ENCODE measurements around the gene GIGYF2. TPM values are rescaled to one million over a fixed set of nuclear protein-coding genes. Genes with fewer than 3 reads are reported as not detected.

Gene GIGYF2
- total and polyA plus RNA-seq, 8 donors, result 7.1 to 158 (median 75.0) TPM

DNA sequence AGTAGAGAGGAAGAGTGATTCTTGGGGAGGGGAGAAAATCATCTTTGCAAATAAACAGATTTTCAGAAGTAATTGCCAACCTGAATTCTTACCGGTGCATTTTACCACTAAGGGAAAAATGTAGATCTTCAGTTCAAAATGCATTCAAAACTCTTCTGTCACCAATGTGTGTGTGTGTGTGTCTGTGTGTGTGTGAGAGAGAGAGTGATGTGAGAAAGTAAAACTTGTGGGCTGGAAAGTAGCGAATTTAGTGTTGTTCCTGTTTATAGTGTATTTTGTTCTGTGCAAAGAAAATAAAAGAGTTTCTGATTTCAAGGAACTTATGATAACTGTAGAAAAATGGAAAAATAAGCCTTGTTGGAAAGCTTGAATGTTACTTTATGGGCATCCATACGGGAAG lies 52.2 kb downstream of the GIGYF2 start:
- peaks cover 0 to 24% (median 2%) of the 10 kb centered on the region in 4 donors for H3K4me1 ChIP-seq
- 78 to 95% (median 90%) methylated on average over 3 of the region's 3 CpGs for WGBS, 5 donors
- no peaks in the 10 kb centered on the region for H3K27me3 ChIP-seq
- no peak overlapping the region for H3K27ac ChIP-seq
- H3K9me3 ChIP-seq, result no peaks in the 10 kb centered on the region
- H3K4me3 ChIP-seq, result no peak overlapping the region
- TF ChIP-seq POLR2A (IDR thresholded peaks at IDR 0.05) (no peak), EP300 (IDR thresholded peaks at IDR 0.05) (no peak), CTCF (IDR thresholded peaks at IDR 0.05) (no peak), POLR2AphosphoS5 (IDR thresholded peaks at IDR 0.05) (no peak)
- H3K36me3 ChIP-seq, result peaks cover 40 to 71% (median 69%) of the 10 kb centered on the region in 4 donors
- intact Hi-C loops (cut with DNase I; ENCODE audit: low total_unique reads), result no loop called here
- no peak for DNase-seq

DNA sequence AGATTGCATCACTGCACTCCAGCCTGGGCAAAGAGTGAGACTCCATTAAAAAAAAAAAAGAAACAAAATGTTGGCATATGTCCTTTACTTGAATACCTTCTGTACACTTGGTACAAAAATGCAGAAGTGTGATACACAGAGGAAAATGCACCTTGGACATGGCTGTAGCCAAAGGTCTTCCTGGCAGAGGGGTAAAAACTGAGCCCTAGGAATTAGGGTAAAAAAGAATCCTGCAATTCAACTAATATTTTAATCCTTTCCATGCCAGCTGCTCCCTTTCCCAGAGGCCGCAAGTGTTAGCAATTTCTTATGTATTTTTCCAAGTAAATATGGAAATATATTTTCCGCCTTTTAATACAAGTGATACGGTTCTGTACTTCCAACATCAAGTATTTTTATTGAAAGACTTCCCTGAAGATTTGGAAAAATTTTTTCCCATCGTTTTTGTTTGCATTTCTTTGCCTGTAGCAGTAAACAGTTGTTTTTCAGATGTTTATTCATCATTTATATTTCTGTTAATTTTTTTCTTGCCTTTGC lies 53.1 kb downstream of the GIGYF2 start:
- H3K9me3 ChIP-seq, result no peaks in the 10 kb centered on the region
- intact Hi-C loops (cut with DNase I; ENCODE audit: low total_unique reads), result no loop called here
- DNase-seq, result no peak
- no peak overlapping the region for H3K4me3 ChIP-seq
- H3K36me3 ChIP-seq, result peaks cover 42 to 75% (median 74%) of the 10 kb centered on the region in 4 donors
- WGBS, 5 donors, result 78 to 89% (median 81%) methylated on average over 4 of the region's 4 CpGs
- peaks cover 0 to 18% (median 1%) of the 10 kb centered on the region in 4 donors for H3K4me1 ChIP-seq
- TF ChIP-seq EP300 (IDR thresholded peaks at IDR 0.05) (no peak), CTCF (IDR thresholded peaks at IDR 0.05) (no peak), POLR2A (IDR thresholded peaks at IDR 0.05) (no peak), POLR2AphosphoS5 (IDR thresholded peaks at IDR 0.05) (no peak)
- no peaks in the 10 kb centered on the region for H3K27me3 ChIP-seq
- no peak overlapping the region for H3K27ac ChIP-seq

- Histone ChIP-seq H3K27ac (no peak overlapping the region), H3K36me3 (peaks cover 21 to 84% (median 76%) of the 10 kb centered on the region in 4 donors), H3K4me1 (peaks cover 0 to 14% (median 2%) of the 10 kb centered on the region in 4 donors), H3K9me3 (no peaks in the 10 kb centered on the region), H3K27me3 (no peaks in the 10 kb centered on the region), H3K4me3 (no peak overlapping the region)
- TF ChIP-seq EP300 (IDR thresholded peaks at IDR 0.05) (no peak), POLR2A (IDR thresholded peaks at IDR 0.05) (no peak), POLR2AphosphoS5 (IDR thresholded peaks at IDR 0.05) (no peak)
- intact Hi-C loops (cut with DNase I; ENCODE audit: low total_unique reads), result no loop called here
- no peak for DNase-seq
- 28 to 58% (median 40%) methylated on average over 2 of the region's 2 CpGs for WGBS, 5 donors
Measured at GRCh38 chr2:232757905-232758304, 60.8 kb downstream of the GIGYF2 start.

GRCh38 chr2:232761301-232761907 lies 64.3 kb downstream of the GIGYF2 start:
- Histone ChIP-seq H3K27me3 (no peaks in the 10 kb centered on the region), H3K9me3 (no peaks in the 10 kb centered on the region), H3K4me3 (no peak overlapping the region), H3K4me1 (peaks cover 0 to 6% (median 2%) of the 10 kb centered on the region in 4 donors), H3K36me3 (peaks cover 21 to 87% (median 81%) of the 10 kb centered on the region in 4 donors), H3K27ac (no peak overlapping the region)
- intact Hi-C loops (cut with DNase I; ENCODE audit: low total_unique reads), result no loop called here
- peak; percentile 28 to 76 for DNase-seq
- peak in 5 of 7 experiments; percentile 24 to 47 (median 40) for TF ChIP-seq CTCF (IDR thresholded peaks at IDR 0.05)
- peak in 1 of 3 donors; percentile 26 for TF ChIP-seq POLR2AphosphoS5 (IDR thresholded peaks at IDR 0.05)
- no peak for TF ChIP-seq EP300 (IDR thresholded peaks at IDR 0.05)
- 28 to 55% (median 31%) methylated on average over 3 of the region's 3 CpGs for WGBS, 5 donors

- H3K4me1 ChIP-seq, result peaks cover 0 to 16% (median 0%) of the 10 kb centered on the region in 4 donors
- no peak overlapping the region for H3K4me3 ChIP-seq
- H3K27me3 ChIP-seq, result no peaks in the 10 kb centered on the region
- no peak for DNase-seq
- H3K36me3 ChIP-seq, result peaks cover 17 to 81% (median 63%) of the 10 kb centered on the region in 4 donors
- no peaks in the 10 kb centered on the region for H3K9me3 ChIP-seq
- no peak for TF ChIP-seq CTCF (IDR thresholded peaks at IDR 0.05)
- TF ChIP-seq POLR2AphosphoS5 (IDR thresholded peaks at IDR 0.05), result no peak
- TF ChIP-seq EP300 (IDR thresholded peaks at IDR 0.05), result no peak
- TF ChIP-seq POLR2A (IDR thresholded peaks at IDR 0.05), result no peak
- intact Hi-C loops (cut with DNase I; ENCODE audit: low total_unique reads), result no loop called here
- WGBS, 5 donors, result 40 to 70% (median 57%) methylated on average over 1 of the region's 1 CpG
- H3K27ac ChIP-seq, result no peak overlapping the region
Measured at GRCh38 chr2:232767866-232768265, 70.7 kb downstream of the GIGYF2 start.
